Suppressor macrophage (primary cell): ENCODE results near the gene AQP5.

Source experiments
- DNase-seq, 4 experiments: peaks; one replicate each; pipeline ENCODE4 v3.0.0-alpha.2; 2020 to 2022

AQP5 gene

GRCh38 chr12:49964849-49965624, 3.4 kb downstream of the AQP5 start:
- no peak for DNase-seq

GRCh38 chr12:49965836-49966235, 4.2 kb downstream of the AQP5 start:
- no peak for DNase-seq

DNA sequence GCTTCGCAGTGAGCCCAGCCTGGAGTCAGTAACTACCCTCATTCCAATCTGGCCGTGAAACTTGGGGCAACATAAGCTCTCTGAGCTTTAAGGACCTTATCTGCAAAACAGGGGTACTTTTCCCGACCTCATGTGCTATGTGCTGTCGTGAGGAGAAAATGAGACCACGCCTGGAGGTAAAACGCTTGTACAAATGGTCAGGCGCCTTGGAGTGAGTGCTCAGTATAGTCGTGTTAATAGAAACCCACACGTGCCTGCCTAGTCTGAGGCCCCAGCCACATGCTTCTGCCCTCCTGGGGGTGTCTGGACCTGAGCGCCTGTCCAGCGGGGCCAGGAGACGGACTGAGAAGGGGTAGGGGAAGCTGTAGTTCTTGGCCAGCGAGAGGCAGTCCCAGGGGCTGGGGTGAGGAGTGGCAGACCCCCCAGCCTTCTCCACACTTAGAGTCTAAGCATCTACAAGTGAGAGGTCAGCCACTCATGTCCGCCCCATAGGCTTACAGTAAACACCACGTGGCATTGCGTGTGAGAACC, 4.9 kb downstream of the AQP5 start:
- no peak for DNase-seq

DNA sequence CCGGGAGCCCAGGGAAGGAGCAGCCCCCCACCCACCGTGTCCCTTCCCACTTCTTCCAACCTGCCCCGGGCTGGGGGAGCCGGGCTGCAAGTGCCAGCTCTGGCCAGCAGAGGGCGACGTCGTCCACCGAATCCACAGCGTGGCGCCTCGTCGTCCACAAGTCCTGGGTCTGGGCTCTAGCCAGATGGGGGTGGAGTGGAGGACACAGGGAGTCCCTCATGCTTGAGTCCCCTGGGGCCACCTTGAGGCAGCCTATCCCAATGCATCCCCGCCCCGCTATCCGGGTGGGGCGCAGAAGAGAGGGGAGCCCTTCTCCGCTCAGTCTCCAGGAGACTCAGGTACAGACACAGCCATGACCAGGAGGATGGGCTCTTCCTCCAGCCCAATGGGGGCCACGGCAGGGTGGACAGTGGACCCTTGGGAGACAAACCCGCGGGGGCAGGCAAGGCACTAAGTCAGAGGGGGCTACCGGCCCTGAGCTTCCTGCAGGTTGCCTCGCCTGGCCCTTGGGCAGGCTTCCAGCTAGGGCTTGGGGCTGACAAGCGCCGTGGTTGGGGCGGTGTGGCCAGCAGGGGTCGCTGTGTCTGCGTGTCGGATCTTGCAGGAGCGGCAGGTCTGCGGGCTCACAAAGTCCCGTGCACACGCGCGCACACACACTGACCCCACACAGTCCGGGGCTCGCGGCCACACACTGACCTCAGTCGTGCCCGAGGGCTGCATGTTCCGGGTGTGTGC, 5.5 kb downstream of the AQP5 start:
- peak; percentile 88 to 95 (median 94) for DNase-seq

DNA sequence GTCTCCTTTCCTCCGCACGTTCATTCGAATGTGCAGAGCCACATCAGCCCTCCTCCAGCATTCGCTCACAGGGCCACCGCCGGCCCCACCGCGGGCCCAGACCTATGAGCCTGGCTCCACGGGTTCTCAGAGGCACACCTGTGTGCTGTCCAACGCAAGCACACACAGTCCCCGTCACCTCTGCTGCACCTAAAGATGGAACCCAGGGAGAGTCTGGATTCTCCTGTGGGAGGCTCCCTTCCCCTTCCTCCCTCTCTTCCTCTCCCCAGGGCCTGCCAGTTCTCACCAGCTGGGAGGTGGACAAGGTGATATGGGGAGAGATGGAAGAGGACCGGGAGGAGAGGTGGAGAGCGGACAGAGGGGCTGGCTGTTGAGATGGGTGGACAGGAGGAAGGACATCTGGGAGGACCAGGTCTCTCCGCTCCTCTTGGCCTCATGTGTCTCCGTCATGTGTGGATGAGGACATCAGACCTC, 6.1 kb downstream of the AQP5 start:
- DNase-seq = no peak

DNA sequence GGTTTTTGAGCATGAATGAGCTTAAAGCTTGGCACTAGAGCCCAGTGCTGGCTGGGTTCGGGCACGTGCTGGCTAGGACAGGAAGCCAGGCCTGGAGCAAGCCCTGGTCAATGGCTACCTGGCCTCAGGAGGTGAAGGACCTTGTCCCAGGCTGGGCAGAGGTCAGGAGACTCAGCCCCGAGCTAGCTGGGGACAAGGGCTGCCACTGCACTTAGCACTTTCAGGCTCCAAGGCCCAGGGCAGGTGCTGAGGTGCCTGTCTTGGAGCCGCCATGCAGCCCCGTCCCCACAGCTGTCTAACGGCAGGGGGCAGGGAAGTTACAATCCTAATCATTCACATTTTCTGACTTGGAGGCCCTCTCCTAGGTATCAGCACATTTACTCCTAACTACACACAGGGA, 6.8 kb downstream of the AQP5 start:
- no peak for DNase-seq

GRCh38 chr12:49969027-49969426, 7.4 kb downstream of the AQP5 start:
- no peak for DNase-seq

DNA sequence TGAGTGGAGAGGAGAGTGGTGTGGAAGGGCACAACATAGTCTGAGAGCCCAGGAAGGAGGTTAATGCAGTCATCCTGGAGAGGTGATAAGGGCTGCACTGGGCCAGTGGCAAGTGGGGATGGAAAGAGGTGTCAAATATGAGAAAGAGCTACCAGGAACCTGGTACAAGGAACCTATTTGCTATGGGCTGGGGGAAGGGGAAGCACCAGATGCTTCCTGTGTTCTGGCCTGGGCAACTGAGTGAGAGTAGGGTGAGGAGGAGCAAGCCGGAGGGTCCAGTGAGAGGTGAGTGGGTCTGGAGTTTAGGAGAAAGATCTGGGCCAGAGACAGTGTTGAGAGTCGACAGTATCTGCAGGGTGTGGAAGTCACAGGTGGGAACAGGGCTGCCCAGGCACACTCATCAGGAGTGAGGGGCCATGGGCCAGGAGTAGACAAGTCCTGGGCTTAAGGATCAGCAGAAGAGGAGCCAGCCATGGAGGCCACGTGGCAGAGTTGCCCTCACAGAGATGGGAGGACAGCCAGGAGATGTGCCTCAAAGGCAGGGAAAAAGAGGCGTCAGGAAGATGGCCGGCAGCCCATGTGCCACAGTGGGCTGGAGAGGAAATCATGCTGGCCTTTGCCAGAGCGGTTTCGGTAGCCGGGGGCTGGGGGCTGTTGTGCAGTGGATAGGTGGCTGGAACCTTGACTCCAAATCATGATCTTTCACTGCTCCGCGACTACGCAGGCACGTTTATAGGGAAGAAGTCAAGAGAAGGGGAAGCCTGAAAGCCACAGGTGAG, 8.2 kb downstream of the AQP5 start:
- DNase-seq = no peak

DNA sequence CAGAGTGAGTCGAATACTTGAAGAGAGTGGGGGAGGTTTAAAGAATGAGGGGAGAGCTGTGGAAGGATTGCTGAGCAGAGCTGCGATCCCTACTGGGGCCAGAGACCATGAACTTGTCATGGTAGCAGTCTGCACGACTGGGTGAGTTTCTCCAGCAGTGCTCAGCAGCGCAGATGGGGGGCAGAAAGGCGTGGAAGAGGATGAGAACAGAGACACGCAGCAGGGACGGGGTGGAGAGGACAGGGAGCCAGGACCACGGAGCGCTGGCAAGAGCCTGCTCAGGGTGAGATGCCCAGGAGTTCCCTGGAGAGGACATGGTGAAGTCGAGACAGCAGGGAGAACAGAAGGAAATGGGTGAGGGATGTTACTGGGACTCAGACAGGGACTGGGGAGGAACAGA, 9.0 kb downstream of the AQP5 start:
- peak in 1 of 4 experiments; percentile 0 for DNase-seq

DNA sequence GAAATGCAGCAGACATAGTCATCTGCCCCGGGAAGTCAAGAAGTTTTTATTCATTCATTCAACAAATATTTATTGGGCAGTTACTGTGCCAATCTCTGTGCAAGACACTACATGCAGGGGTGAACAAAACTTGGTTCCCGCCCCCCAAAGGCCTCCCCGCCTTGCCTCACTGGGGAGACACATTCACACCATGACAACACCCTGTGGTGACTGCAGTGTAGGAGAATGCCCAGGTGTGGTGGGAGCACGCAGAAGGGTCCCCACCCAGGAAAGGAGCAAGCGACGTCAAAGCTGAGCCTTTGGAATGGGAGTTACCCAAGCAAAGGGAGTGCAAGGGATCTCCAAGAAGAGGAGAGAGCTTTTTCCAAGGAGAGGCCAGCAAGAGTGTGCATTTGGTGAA, 9.5 kb downstream of the AQP5 start:
- no peak for DNase-seq

GRCh38 chr12:49972129-49972528, 10.5 kb downstream of the AQP5 start:
- DNase-seq = peak in 1 of 4 experiments; percentile 29

- DNase-seq = peak in 1 of 4 experiments; percentile 1
Observed at GRCh38 chr12:49972641-49973360, 11.1 kb downstream of the AQP5 start, which contains the start of gene AQP6. Gene AQP6, plus strand, starts transcription at chr12:49972947. Its CDS starts 227 bp downstream, at chr12:49973174.

DNA sequence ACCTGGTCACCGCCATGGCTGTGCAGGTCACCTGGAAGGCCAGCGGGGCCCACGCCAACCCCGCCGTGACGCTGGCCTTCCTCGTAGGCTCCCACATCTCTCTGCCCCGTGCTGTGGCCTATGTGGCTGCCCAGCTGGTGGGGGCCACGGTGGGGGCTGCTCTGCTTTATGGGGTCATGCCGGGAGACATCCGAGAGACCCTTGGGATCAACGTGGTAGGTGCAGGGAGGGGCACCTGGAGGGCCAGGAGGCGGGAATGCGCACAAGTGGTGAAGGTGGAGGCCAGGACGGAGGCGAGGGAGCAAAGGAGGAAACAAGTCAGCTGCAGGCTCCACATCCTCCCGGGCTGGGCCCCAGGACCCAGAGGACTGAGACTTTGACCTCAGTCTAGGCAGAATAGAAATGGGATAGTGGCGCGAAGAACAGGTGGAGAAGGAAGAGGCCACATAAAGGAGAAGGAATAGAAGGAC, 11.7 kb downstream of the AQP5 start:
- no peak for DNase-seq

DNA sequence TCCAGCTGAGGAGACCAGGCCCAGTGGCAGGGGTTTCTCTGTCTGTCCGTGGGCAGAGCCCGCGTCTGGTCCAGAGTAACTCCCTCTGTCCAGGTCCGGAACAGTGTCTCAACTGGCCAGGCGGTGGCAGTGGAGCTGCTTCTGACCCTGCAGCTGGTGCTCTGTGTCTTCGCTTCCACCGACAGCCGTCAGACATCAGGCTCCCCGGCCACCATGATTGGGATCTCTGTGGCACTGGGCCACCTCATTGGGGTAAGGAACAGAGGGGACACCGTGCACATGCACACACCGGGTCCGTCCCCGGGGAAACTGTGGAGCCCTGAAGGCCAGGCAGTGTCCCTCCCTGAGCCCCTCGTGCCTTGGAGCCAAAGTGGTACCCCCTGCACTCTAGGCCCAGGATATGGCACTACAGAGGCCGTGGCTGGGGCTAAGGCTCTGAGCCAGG, 12.6 kb downstream of the AQP5 start:
- peak; percentile 48 to 76 (median 60) for DNase-seq

GRCh38 chr12:49974677-49975317, 13.1 kb downstream of the AQP5 start:
- DNase-seq = peak; percentile 19 to 62 (median 50)

DNA sequence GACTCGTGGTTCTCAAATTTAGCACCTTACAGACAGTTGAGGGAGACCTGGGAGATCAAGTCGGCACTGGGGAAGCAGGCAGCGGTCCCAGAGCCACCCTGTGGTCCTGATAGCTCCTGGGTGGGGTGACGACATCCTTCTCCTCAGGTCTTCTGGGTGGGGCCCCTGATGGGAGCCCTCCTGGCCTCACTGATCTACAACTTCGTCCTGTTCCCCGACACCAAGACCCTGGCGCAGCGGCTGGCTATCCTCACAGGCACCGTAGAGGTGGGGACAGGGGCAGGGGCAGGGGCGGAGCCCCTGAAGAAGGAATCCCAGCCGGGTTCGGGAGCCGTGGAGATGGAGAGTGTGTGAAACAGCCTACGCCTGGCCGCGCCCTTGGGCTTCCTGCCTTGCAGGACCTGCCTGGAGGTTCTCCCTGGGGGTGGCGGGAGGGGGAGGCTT, 13.7 kb downstream of the AQP5 start:
- DNase-seq = no peak

DNA sequence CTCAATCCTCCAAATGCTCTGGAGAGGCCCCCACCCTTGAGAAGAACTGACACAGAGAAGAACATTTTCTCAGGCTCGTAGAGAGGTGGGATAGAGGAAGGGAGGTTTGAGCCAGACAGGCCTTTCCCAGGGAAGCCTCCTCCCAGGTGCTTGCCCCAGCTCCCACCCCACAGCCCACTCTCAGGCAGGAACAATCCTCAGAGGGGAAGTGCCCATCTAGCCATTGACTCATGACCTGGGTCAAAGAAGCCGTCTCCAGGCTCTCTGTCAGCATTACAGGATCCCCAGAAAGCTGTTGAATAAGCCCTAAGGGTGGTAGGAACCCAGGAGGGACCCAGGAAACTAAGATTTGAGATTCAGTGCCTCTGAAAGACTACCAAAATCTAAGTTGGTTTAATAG, 14.9 kb downstream of the AQP5 start:
- DNase-seq = peak; percentile 30 to 68 (median 62)

DNA sequence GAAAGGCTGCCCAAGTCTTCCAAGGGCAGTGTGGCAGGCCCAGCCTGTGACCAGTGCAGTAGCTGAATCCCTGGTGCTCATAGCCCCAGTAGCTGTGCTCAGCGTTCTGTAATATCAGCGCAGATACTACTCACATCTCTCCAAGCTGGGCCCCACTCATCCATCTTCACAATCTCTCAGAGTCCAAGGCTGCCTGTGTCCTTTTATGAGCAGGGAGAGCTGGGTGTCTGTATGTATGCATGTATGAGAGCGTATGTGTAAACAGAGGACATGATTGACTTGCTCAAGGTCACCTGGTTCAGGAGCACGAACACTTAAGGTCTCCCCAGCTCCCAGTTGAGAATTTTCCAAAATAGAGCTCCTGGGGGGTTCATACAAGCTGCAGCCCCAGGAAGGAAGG, 16.5 kb downstream of the AQP5 start:
- no peak for DNase-seq

DNA sequence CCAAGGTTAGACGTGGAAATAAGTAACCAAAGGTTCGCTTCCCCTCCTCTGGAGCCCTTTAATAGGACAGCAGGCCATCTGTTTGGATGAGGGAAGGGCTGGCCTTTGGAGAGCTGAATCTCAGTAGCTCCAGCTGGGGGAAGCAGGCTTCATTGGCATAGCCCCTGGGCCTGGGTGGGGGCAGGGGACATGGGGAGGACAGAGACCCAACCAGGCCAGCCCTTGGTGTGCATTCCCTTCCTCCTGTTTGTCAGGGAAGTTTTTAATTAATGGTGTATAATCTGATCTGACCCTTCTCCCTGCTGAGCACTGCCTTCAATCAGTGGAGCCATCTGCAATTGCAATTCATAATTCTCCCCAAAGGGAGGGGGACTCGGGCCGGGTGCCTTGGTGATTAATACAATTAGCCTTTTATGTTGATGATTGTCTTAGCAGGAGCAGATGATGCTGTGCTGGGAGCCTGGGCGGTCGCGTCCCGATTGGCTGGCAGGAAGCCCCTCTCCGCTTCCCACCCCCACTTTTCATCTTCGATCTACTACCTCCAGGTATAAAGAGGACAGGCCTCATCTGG, 17.4 kb downstream of the AQP5 start:
- DNase-seq = no peak

- DNase-seq = peak in 2 of 4 experiments; percentile 19 to 33
Observed at GRCh38 chr12:49979791-49980190, 18.1 kb downstream of the AQP5 start.
